ENCODE results near the gene ZSWIM7.

Gene ZSWIM7, protein sequence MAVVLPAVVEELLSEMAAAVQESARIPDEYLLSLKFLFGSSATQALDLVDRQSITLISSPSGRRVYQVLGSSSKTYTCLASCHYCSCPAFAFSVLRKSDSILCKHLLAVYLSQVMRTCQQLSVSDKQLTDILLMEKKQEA

DNA sequence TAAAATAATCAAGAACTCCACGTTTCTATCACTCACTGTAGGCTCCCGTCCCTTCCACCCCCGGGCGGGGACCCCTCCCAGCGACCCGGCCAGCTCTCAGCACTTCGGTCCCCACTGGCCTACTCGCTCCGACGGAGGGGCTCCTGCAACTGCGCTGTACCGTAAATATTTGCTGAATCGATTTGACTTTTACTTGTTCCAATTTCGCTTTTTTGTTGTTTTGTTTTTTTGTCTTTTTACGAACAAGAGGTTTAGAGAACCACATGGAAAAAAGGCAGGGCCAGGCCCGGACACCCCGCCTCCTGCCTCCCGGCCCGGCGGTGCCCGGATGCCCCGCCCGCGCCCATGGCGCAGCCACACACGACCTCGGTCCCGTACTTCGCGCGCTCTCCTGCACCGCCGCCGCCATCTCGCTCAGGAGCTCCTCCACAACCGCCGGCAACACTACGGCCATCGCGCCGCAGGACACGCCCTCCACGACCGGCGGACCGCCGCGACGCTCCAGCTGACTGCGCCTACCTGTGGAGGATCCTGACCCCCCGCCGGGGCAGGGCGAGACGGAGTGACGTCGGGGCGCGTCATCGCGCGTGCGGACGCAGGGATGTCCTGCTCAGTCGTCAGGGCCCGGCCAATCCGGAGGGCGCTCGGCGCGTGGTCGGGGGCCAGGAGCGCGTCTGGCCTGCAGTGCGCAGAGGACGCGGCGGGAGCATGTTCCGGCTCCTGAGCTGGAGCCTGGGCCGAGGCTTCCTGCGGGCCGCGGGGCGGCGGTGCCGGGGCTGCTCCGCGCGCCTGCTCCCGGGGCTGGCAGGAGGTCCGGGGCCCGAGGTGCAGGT is at the start of gene ZSWIM7, which contains the start of gene TTC19:
ZSWIM7 (minus strand) TSS at position 564 of the 833 bp plus-strand sequence; CDS start at position 454, 110 bp downstream.
TTC19 (plus strand) TSS at position 684 of the 833 bp plus-strand sequence; CDS start at position 709, 25 bp downstream.
- no peak for TF ChIP-seq GATA2 (IDR thresholded peaks at IDR 0.05; ENCODE audit: low read depth, low read length)
- TF ChIP-seq GATA3 (IDR thresholded peaks at IDR 0.05; ENCODE audit: low read depth, low read length): no peak

DNA sequence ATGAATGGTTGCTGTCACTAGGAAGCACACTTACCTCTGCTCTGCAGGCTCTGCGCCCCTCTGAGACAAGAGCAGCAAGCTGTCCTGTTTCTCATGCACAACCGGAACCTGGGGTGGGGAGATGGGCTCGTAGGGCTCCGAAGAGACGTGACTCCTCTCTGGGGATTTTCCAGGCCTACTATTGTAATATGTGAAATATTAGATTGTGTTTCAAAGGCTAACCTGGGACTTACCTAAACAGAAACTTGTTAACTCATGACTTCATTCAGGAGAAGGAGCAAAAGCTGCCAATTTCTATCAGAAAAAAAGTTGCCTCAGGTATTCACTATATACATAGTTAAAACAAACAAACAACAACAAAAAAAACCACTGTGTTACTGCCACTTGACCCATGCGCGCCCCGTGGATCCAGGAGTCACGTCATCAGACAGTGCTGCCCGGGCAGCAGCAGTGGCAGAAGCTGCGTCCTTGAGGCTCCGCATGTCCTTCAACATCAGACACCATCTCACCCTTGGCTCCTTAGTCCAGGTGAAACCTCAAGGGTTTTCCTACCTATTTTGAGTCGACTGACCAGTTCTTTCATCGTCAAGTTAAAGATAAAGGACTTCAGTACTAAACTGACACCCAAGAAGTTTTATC is 49.4 kb upstream of the ZSWIM7 start:
- TF ChIP-seq GATA3 (IDR thresholded peaks at IDR 0.05; ENCODE audit: low read depth, low read length) (no peak), GATA2 (IDR thresholded peaks at IDR 0.05; ENCODE audit: low read depth, low read length) (no peak)

DNA sequence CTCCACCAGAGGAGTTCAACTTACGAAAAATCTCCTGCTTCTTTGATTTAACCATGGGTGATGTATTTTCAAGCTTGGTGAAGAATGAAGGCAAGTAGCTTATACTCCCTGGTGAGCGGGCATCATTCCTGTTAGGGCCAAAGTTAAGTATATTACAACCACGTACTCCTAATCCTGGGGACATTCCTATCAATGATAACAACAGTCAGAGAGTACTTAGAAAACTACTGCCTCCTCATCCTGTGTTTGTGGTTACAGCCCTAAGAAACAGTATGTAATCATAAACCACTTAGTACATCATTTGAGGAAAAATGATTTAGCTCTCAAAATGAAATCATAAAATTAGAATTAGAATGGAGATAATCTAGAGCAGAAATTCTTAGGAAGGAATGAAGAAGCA is 47.5 kb upstream of the ZSWIM7 start:
- TF ChIP-seq GATA2 (IDR thresholded peaks at IDR 0.05; ENCODE audit: low read depth, low read length): no peak
- no peak for TF ChIP-seq GATA3 (IDR thresholded peaks at IDR 0.05; ENCODE audit: low read depth, low read length)

DNA sequence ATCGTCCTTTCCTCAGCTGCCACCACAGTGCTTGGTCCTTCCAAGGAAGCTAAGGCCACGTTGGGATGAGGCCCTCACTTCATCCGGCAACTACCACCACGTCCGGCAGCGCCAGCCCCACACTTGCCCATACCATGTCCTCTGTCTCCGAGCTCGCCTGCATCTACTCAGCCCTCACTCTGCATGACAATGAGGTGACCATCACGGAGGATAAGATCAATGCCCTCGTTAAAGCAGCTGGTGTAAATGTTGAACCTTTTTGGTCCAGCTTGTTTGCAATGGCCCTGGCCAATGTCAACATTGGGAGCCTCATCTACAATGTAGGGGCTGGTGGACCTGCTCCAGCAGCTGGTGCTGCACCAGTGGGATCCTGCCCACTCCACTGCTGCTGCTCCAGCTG is 45.0 kb upstream of the ZSWIM7 start:
- TF ChIP-seq GATA3 (IDR thresholded peaks at IDR 0.05; ENCODE audit: low read depth, low read length): no peak
- no peak for TF ChIP-seq GATA2 (IDR thresholded peaks at IDR 0.05; ENCODE audit: low read depth, low read length)

DNA sequence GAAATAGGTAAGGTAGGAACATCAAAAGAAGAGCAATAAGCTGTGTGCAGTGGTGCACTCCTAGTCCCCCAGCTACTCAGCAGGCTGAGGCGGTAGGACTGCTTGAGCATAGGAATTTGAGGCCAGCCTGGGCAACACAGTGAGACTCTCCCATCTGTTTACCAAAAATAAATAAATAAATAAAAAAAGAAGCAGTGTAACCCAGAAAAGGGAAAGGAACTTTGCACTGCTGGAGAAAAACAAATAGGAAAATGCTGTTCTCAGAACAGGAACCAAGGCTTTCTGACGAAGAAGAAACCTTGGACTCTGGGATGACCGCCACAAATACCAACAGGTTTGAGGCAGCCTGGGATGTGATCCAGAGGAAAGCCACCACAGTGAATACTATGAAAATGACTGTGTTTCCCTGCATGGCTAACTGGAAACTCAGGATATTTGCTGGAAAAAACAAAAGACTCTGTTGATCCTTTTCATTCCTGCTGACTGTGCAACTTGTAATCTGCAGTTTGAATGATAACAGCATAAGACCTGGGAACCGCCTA is 41.3 kb upstream of the ZSWIM7 start:
- TF ChIP-seq GATA3 (IDR thresholded peaks at IDR 0.05; ENCODE audit: low read depth, low read length) (no peak), GATA2 (IDR thresholded peaks at IDR 0.05; ENCODE audit: low read depth, low read length) (no peak)

DNA sequence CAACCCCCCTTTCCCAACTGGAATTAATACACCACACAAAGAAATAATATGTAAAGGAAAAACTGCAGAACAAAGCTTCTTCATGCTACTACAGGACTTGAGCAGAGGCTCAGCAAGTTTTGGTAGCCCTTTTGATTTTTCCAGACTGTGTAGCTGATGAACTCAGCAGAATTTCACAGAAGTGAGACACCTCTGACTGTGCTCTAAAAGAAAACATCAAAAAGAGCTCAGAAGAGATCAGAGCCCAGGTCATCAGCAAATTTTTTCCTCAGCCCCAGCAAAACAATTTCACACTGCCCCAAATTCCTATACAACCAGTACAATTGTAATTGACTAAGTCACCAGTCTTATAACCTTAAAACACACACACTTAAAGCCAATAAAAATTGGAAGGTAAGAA is 38.1 kb upstream of the ZSWIM7 start:
- TF ChIP-seq GATA2 (IDR thresholded peaks at IDR 0.05; ENCODE audit: low read depth, low read length) (no peak), GATA3 (IDR thresholded peaks at IDR 0.05; ENCODE audit: low read depth, low read length) (no peak)

DNA sequence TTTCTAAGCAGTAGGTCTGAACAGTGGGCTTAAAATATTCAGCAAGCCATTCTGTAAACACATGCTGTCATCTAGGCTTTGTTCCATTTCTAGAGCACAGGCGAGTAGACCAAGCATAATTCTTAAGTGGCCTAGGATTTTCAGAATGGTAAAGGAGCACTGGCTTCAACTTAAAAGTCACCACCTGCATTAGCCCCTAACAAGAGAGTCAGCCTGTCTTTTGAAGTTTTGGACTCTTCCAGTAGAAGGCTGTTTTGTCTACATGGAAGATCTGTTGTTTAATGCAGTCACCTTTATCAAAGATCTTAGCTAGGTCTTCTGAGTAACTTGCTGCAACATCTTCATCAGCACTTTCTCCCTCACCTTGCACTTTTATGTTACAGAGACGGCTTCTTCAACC is 36.8 kb upstream of the ZSWIM7 start:
- no peak for TF ChIP-seq GATA3 (IDR thresholded peaks at IDR 0.05; ENCODE audit: low read depth, low read length)
- TF ChIP-seq GATA2 (IDR thresholded peaks at IDR 0.05; ENCODE audit: low read depth, low read length): no peak

DNA sequence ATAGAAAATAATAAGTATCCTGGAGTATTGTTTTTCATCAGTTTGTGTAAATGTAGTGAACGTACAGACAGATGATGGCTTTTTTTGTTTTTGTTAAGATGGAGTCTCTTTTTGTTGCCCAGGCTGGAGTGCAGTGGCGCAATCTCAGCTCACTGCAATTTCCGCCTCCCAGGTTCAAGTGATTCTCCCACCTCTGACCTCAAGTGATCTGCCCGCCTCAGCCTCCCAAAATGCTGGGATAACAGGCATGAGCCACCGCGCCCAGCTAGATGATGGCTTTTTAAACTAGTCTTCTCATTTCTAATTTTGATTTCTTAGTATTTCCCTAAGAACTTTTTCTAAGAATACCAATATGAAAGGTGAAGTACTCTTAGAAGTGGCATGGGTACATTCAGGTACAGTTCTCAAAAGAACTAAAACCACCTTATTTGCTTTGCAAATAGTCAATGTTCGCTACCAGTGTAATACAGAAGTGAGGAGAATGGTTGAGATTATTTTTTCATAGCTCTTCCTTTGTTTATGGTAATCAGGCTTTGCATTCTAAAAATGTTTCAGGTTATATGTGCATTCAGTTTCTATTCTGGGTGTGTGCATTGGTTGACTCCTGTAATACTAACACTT is 34.3 kb upstream of the ZSWIM7 start:
- no peak for TF ChIP-seq GATA2 (IDR thresholded peaks at IDR 0.05; ENCODE audit: low read depth, low read length)
- no peak for TF ChIP-seq GATA3 (IDR thresholded peaks at IDR 0.05; ENCODE audit: low read depth, low read length)

DNA sequence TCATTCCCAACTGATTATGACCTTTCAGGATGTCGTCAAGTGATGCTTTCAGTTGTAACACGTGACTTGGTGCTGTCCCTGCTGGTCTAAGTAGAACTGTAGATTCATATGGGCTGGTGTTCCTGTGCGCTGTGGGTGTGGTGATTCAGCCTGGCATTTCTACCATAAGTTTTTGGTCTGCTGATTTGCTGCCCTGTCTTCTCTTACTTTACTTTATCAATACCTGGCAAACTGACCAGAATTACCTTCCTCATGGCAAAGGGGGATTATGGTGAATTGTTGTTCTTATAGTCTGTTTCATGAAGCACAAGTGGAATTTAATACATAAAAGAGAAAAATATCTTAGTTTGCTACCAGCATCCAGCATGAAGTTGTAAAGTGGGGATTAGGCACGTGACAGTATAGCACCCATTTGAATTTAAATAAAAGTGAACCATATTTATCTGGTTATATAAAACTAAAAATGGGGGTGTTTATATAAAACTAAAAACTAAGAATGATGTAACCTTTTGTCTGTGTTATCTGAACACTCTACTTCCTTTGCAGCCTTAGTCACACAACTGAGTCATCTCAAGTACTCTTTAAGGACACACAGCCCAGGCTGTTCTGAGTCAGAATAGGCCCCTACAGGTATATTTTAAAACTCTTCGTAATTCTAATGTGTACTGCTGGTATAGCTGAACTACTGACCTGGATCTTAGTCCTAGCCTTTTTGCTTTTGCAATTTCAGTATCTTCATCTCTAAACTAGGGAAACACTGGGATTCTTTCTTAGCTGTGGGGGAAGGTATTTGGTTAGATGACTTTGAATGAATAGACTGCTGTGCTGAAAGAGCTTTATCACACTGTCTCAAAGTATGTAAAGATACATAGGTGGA is 28.4 kb upstream of the ZSWIM7 start:
- TF ChIP-seq GATA2 (IDR thresholded peaks at IDR 0.05; ENCODE audit: low read depth, low read length) (no peak), GATA3 (IDR thresholded peaks at IDR 0.05; ENCODE audit: low read depth, low read length) (no peak)

DNA sequence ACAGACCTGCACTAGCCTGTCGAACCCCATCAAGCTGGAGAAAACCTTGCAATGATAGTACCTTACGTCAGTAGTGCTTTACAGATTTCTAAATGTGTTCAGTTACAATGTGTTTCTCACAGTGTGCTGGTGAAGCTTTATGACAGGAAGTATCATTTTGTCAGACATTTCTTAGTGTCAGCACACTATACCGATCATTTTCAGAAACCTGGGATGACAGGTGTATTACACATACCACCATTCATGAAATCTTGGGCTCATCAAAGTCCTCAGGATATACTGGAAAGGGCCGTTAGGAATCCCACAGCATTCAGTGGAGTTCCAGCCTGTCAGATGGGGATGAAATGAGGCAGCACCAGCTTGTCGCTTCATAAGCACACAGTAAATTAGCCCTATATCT is 27.4 kb upstream of the ZSWIM7 start:
- TF ChIP-seq GATA3 (IDR thresholded peaks at IDR 0.05; ENCODE audit: low read depth, low read length): no peak

DNA sequence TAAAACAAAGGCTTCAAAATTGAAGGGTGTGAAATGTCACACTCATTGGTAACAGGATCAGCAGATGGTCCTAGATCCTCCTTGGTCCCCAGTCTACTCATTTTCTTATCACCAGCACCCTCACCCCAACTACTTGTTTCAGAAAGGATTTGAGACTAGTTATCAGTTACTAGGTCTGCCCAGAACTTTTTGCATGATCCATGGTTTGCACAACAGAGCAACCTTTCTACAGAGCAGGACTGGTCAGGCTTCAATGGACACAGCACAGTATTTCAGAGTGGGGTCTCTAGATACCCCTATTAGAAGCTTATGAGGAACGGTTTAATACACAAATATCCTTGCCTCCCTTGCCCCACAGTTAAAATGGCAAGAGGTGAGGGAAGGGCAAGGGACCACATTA is 25.7 kb upstream of the ZSWIM7 start:
- TF ChIP-seq GATA3 (IDR thresholded peaks at IDR 0.05; ENCODE audit: low read depth, low read length) (no peak), GATA2 (IDR thresholded peaks at IDR 0.05; ENCODE audit: low read depth, low read length) (no peak)

DNA sequence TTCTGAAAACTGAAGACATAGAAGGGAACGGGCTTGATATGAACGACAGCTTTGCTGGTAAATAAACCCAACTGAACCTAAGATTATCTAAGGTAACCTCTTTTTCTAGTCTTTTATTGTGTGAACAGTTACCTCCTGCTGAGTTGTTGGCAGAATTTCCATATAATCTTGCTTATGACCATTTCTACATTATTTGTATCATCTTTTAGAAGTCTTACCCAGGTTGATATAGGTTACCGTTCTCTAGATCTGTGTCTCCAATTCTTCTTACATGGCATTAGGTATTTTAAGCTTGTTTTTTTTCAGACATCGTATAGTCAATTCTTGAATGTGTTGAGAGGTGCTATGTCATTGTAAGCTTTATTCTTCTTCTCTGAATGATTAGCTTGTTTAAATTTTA is 24.4 kb upstream of the ZSWIM7 start:
- TF ChIP-seq GATA3 (IDR thresholded peaks at IDR 0.05; ENCODE audit: low read depth, low read length): no peak
- no peak for TF ChIP-seq GATA2 (IDR thresholded peaks at IDR 0.05; ENCODE audit: low read depth, low read length)

DNA sequence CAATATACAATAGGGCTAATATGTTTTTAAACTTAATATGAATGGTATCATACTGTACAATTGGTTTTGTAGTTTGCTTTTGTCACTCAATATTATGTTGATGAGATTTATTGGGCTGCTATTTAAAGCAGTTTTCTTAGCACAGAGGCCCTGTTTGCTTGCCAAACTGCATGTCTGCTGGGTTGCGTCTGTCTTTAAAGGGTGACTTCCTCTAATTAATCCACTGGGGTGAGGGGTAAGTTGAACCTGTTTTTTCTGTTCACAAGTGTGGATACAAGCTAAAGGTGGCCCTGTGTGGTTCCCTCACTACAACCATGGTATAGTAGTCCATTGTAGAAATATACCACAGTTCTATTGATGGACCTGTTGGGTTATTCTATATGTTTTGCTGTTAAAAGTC is 19.8 kb upstream of the ZSWIM7 start:
- TF ChIP-seq GATA2 (IDR thresholded peaks at IDR 0.05; ENCODE audit: low read depth, low read length) (no peak), GATA3 (IDR thresholded peaks at IDR 0.05; ENCODE audit: low read depth, low read length) (no peak)

Data from SH-SY5Y (cell line).